ENCODE measurements around the gene DNAJB5.

GRCh38 chr9:34996181-34996904, 6.8 kb downstream of the DNAJB5 start:
- TF ChIP-seq GABPA (tag; conservative IDR thresholded peaks at IDR 0.05; ENCODE audit: low read depth) (no peak), CTCF (IDR thresholded peaks at IDR 0.05 in 2 of 3, conservative IDR thresholded peaks at IDR 0.05 in 1 of 3; ENCODE audit: insufficient read depth in 2 of 3, low read depth in 1 of 3, low read length in 3 of 3) (no peak), ARID3A (IDR thresholded peaks at IDR 0.05; ENCODE audit: borderline replicate concordance, low read depth, low read length) (no peak), BMI1 (IDR thresholded peaks at IDR 0.05; ENCODE audit: low read length) (no peak), TCF7L2 (IDR thresholded peaks at IDR 0.05; ENCODE audit: low read depth, low read length) (no peak), TBP (optimal IDR thresholded peaks at IDR 0.05; ENCODE audit: low read depth, low read length) (no peak), XRCC5 (IDR thresholded peaks at IDR 0.05; ENCODE audit: low read depth, low read length) (no peak)
